GM21390 (cell line): Measurements from ENCODE around the gene EFCAB8.

Experiments
- ATAC-seq: cut with Tn5 transposase; IDR thresholded peaks from one replicate; pipeline ENCODE4 v1.9.1; 2021; ENCODE audit not compliant: unreplicated experiment

The EFCAB8 gene

GRCh38 chr20:32984196-32984595 lies 125.5 kb downstream of the EFCAB8 start:
- no peak for ATAC-seq

GRCh38 chr20:32984631-32985354 lies 126.1 kb downstream of the EFCAB8 start:
- ATAC-seq = no peak

GRCh38 chr20:32985596-32985995 lies 126.9 kb downstream of the EFCAB8 start:
- no peak for ATAC-seq

- ATAC-seq = no peak
These were observed 127.7 kb downstream of the EFCAB8 start for GRCh38 chr20:32986331-32986966.

- no peak for ATAC-seq
These were observed 128.5 kb downstream of the EFCAB8 start for GRCh38 chr20:32987044-32987825.

- no peak for ATAC-seq
These were observed 129.3 kb downstream of the EFCAB8 start for GRCh38 chr20:32988008-32988407.

GRCh38 chr20:32989507-32990283 lies 131.0 kb downstream of the EFCAB8 start:
- ATAC-seq = no peak

GRCh38 chr20:32990426-32990825 lies 131.7 kb downstream of the EFCAB8 start:
- ATAC-seq = no peak

- ATAC-seq = no peak
These were observed 132.7 kb downstream of the EFCAB8 start for GRCh38 chr20:32991383-32991782.

GRCh38 chr20:32991792-32992641 lies 133.3 kb downstream of the EFCAB8 start:
- no peak for ATAC-seq

- no peak for ATAC-seq
These were observed 134.8 kb downstream of the EFCAB8 start for GRCh38 chr20:32993496-32994050.

GRCh38 chr20:32995802-32996201 lies 137.1 kb downstream of the EFCAB8 start:
- no peak for ATAC-seq

GRCh38 chr20:32997431-32997830 lies 138.7 kb downstream of the EFCAB8 start:
- ATAC-seq = no peak

GRCh38 chr20:32999603-33000250 lies 141.0 kb downstream of the EFCAB8 start:
- ATAC-seq = no peak

- no peak for ATAC-seq
These were observed 142.2 kb downstream of the EFCAB8 start for GRCh38 chr20:33000802-33001466.

GRCh38 chr20:33002087-33002808 lies 143.5 kb downstream of the EFCAB8 start:
- ATAC-seq = no peak

- no peak for ATAC-seq
These were observed 145.5 kb downstream of the EFCAB8 start, which contains the start of gene SUN5 for GRCh38 chr20:33004141-33004751. SUN5 (minus strand) TSS chr20:33004433; CDS start chr20:33004340, 93 bp downstream.

- ATAC-seq = no peak
These were observed 146.4 kb downstream of the EFCAB8 start for GRCh38 chr20:33005132-33005566.
